DMS53 treated with DMSO at 0.1 percent for 48 hours (cell line): ENCODE measurements around the gene SLC44A5.
"Not testable (repeated sequence)": the region's sequence is repeated elsewhere in the genome, so short reads cannot be mapped to it uniquely, and the experiment has no call there.

Source experiments
- DNase-seq: peaks from one replicate; lab custom pipeline; 2025; ENCODE audit not compliant: unreplicated experiment; lab: John Stamatoyannopoulos, UW

SLC44A5 gene

GRCh38 chr1:75611014-75611413 is at the start of gene SLC44A5:
Gene SLC44A5, minus strand, starts transcription at chr1:75611114. Its CDS starts 69,667 bp downstream, at chr1:75541447.
- DNase-seq: no peak

- DNase-seq: no peak
Observed at GRCh38 chr1:75655931-75656330, 45.0 kb upstream of the SLC44A5 start.

- DNase-seq: not testable (repeated sequence)
Observed at GRCh38 chr1:75647183-75647582, 36.3 kb upstream of the SLC44A5 start.

DNA sequence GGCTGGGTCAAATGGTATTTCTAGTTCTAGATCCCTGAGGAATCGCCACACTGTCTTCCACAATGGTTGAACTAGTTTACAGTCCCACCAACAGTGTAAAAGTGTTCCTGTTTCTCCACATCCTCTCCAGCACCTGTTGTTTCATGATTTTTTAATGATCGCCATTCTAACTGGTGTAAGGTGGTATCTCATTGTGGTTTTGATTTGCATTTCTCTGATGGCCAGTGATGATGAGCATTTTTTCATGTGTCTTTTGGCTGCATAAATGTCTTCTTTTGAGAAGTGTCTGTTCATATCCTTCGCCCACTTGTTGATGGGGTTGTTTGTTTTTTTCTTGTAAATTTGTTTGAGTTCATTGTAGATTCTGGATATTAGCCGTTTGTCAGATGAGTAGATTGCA is 34.2 kb upstream of the SLC44A5 start:
- not testable (repeated sequence) for DNase-seq

- no peak for DNase-seq
Observed at GRCh38 chr1:75643460-75643859, 32.5 kb upstream of the SLC44A5 start.

GRCh38 chr1:75641325-75641724 is 30.4 kb upstream of the SLC44A5 start:
- no peak for DNase-seq

- DNase-seq: no peak
Observed at GRCh38 chr1:75640137-75640536, 29.2 kb upstream of the SLC44A5 start.

DNA sequence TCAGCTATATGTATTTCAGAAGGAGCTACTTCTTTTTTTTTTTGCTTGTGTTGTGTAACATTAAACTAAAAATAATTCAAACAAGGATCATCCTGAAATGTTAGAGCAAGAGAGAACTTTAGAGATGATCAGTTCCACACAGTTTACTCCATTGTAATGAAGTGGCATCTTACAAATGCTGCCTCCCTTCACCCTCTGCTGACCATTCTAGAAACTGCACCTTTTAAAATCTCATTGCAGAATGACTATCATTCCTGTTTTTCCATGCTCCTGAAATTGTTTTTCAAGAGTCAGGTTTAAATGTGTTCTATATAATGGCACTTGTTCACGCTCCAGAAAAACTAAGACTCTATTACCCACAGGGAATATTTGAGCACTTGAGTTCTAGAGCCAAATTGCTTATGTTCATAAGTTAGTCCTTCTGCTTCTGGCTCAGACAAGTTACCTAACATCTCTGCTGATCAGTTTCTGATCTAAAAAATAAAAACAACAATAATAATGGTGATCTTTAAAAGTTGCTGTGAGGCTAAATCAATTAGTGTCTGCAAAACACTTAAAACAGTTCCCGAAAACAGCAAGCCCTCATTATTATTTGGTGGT is 21.5 kb upstream of the SLC44A5 start:
- peak; percentile 61 for DNase-seq

DNA sequence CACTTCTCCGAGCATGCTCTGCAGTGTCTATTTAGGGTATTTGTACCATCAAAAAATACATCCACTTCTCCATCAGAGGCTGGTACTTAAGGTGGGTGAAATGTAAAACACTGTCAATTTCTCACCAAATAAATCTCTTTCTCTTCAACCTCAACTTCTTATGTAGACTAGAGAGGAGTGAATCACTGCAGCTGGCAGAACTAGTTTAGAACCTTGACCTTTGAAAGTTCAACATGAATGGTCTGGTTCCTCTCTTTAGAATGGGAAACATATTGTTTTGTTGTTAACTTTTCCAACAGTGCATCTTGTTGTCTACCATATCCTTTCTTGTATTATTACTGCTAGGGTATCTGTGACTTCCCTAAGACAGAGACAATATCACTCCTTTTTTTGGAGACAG is 20.1 kb upstream of the SLC44A5 start:
- DNase-seq: no peak

- no peak for DNase-seq
Observed at GRCh38 chr1:75630004-75630594, 19.2 kb upstream of the SLC44A5 start.

DNA sequence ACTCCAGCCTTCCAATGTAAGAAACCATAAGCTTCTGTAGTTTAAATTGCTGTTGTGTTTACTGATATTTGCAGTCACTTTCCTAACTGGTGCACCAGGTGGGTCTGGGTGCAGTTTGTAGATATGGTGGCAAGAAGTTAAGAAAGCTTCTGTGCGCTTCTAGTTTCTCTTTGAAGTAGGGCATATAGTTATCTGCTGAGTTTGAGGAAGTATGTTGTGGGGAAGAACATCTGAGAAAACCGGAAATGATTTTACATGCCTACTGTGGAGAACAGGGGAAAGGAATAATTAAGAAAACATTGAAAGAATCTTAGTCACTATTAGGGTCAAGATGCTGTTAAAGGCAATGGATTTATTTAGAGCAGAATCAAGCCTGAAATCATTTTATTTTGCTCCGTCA is 14.9 kb upstream of the SLC44A5 start:
- no peak for DNase-seq

DNA sequence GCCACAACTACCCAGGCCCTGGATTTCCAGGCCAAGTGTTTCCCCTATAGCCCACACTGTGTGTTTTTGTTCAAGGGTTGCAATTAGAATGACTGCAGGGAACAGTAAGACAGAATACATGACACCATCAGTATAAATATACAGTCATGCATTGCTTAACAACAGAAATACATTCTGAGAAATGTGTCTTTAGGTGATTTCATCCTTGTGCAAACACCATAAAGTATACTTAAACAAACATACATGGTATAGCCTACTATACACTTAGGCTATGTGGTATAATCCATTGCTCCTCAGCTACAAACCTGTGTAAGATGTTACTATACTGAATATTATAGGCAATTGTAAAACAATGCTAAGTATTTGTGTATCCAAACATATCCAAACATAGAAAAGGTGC is 7.5 kb upstream of the SLC44A5 start:
- DNase-seq: peak; percentile 83

DNA sequence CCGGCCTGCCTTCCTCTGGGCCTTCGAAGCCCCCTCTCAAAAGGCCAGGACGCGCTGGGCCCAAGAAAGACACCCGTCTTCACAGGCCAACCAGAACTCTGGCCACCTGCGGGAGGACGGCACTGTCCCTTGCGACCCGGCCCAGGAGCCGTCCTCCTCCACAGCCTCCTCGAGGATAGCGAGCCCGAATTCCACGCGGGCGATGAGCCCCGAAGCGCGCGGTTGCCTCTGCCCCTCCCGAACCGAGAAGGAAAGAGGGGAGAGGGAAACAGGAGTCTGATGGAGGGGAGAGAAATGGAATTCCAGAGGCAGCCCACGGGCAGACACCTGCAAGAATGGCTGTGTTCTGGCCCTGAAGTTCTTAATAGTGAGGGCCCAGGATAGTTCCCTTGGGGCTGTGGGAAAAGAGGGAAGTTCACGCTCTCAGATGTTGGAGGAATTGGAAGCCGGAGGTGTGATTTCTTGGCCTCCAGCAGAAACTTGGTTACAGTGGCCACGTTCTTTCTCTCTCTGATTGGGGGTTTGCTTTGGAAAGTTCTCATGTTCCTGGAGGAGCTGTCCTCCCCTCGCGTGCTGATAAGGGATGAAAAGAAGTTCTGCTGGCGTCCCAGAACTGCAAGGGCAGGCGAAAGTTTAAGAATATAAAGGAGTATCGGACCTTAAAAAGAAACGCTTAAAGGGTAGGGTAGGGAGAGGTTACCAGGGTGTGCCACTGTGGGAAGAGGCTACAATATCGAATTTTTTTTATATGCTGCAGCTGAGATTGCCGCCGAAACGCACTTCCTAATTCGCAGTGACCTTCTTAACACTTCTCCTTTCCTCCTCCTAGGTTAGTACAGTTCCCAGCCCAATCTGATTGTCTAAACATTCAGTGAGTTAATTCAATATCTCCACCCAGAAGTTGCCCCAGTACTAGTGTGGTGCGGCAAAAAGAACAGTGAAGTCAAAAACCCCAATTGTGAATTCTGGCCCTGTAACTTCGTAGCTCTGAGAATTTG is 5.8 kb upstream of the SLC44A5 start:
- DNase-seq: no peak

DNA sequence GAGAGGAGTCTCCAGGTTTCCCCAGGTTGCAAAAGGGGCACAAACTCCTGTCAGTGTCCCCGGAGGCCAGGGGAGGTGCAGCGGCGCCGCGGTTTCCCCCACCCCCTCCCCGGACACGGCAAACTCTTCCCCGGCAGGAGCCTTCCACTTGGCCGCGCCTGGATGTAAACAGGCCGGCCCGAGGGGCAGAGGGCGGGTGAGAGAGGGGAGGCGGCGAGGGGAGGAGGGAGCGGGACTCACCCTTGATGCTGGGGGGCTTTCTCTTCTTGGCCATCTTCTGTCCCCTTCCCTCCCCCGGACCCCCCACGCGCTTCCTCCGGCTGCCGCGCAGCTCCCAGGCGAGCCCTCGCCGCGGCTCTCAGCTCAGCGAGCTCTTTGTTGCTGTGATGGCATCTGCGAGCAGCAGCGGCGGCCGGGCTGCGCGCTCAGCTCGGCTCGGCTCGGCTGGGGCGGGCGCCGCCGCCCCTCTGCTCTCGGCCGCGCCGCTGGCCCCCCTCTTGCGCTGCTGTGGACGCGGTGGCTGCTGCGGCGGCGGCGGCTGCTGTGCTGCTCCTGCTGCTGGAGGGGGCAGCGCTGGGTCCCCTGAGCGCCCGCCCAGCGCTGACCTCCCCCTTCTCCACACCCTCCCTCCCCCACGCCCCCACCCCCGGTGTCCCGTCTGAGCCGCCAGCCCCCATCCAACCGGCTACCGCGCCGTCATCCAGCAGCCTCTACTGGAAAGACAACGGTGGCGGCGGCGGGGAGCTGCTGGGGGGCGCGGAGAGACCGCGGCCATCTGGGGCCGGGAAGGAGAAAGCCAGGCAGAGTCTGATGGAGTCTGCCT is 4.9 kb upstream of the SLC44A5 start:
- DNase-seq: peak; percentile 24

DNA sequence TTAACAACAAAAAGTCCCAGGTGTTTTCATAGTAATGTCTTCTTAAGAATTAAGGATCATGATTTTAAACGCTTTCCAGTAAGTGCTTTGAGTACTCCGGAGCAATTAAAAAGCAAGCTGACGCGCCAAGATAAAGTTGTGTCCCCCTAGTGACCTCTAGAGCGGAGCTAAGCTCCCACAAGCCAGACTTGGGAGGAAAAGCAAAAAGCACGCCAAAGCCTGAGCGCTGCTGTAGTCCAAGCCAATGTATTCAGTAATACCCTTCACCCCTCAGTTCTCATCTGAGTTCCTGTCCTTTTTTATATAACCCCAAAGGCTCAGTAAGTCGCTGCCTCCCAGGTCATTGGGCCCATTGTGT is 3.5 kb upstream of the SLC44A5 start:
- DNase-seq: peak; percentile 57

DNA sequence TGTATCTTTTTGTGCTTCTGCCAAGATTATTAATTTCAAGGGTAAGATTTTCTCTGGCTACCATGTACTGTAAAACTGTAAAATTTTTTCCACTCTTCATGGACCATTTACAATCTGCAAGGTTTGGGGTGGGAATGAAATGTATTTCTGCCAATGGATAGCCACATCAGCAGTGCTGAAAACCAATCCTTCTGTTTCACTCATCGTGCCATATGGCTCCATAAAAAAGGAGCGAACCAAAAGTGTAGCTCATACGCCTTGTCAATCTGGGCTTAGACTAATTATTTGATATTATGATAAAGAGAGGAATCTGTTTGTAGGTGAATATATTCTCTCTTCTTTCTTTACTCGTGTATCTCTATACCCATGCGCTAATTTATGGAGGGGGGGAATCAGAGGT is 3.0 kb upstream of the SLC44A5 start:
- no peak for DNase-seq

GRCh38 chr1:75612976-75613375 is 2.1 kb upstream of the SLC44A5 start:
- DNase-seq: no peak

- DNase-seq: no peak
Observed at GRCh38 chr1:75602486-75602885, 8.4 kb downstream of the SLC44A5 start.

- no peak for DNase-seq
Observed at GRCh38 chr1:75600781-75601180, 10.1 kb downstream of the SLC44A5 start.

- no peak for DNase-seq
Observed at GRCh38 chr1:75594327-75594726, 16.6 kb downstream of the SLC44A5 start.

- DNase-seq: not testable (repeated sequence)
Observed at GRCh38 chr1:75593457-75593856, 17.5 kb downstream of the SLC44A5 start.
